ENCODE measurements around the gene TGFBI. TPM values are rescaled to one million over a fixed set of nuclear protein-coding genes. Genes with fewer than 3 reads are reported as not detected.
A peak's percentile ranks its signal among the peaks of the same experiment; 100 is the strongest.

Gene TGFBI
- total and polyA plus RNA-seq, 2 donors (not counting 1 experiment from before 2014, with no cell fraction given): 398 to 889 TPM

GRCh38 chr5:135997673-135998335 is 31.0 kb upstream of the TGFBI start:
- DNase-seq (ENCODE audit: low read depth in 2 of 2): no peak
- Histone ChIP-seq H3K9me3 (ENCODE audit: control insufficient read depth, insufficient read depth, low read depth, low read length) (no peaks in the 10 kb centered on the region), H3K9ac (ENCODE audit: insufficient read depth, low read length) (no peak overlapping the region), H3K27ac (ENCODE audit: insufficient read depth, low read length) (no peak overlapping the region), H2AFZ (ENCODE audit: low read length) (no peak overlapping the region), H3K36me3 (ENCODE audit: control insufficient read depth, insufficient read depth, low read length) (no peaks in the 10 kb centered on the region), H3K4me3 (replicated peaks in 1 of 4; ENCODE audit: control extremely low read depth in 1 of 4, insufficient read depth in 1 of 4, low read depth in 3 of 4, low read length in 4 of 4) (no peak overlapping the region), H3K27me3 (ENCODE audit: control insufficient read depth, insufficient read depth, low read length) (no peaks in the 10 kb centered on the region), H4K20me1 (ENCODE audit: control insufficient read depth, extremely low read depth, insufficient read depth, low read length) (no peaks in the 10 kb centered on the region), H3K4me2 (ENCODE audit: extremely low read depth, insufficient read depth, low read length) (no peak overlapping the region), H3K4me1 (ENCODE audit: control insufficient read depth, extremely low read depth, insufficient read depth, low read length) (peaks cover 35% of the 10 kb centered on the region), H3K79me2 (ENCODE audit: control insufficient read depth, insufficient read depth, low read length) (no peaks in the 10 kb centered on the region)
- TF ChIP-seq EZH2 (IDR thresholded peaks at IDR 0.05; ENCODE audit: low read length, missing control alignments) (no peak), CTCF (conservative IDR thresholded peaks at IDR 0.05 in 1 of 2, IDR thresholded peaks at IDR 0.05 in 1 of 2; ENCODE audit: low read depth in 1 of 2, low read length in 2 of 2) (no peak)

GRCh38 chr5:135998889-135999288 is 29.9 kb upstream of the TGFBI start:
- no peaks in the 10 kb centered on the region for H4K20me1 ChIP-seq (ENCODE audit: control insufficient read depth, extremely low read depth, insufficient read depth, low read length)
- DNase-seq (ENCODE audit: low read depth in 2 of 2): no peak
- TF ChIP-seq EZH2 (IDR thresholded peaks at IDR 0.05; ENCODE audit: low read length, missing control alignments) (no peak), CTCF (conservative IDR thresholded peaks at IDR 0.05 in 1 of 2, IDR thresholded peaks at IDR 0.05 in 1 of 2; ENCODE audit: low read depth in 1 of 2, low read length in 2 of 2) (no peak)
- no peak overlapping the region for H3K27ac ChIP-seq (ENCODE audit: insufficient read depth, low read length)
- H3K4me2 ChIP-seq (ENCODE audit: extremely low read depth, insufficient read depth, low read length): no peak overlapping the region
- H3K79me2 ChIP-seq (ENCODE audit: control insufficient read depth, insufficient read depth, low read length): no peaks in the 10 kb centered on the region
- H3K27me3 ChIP-seq (ENCODE audit: control insufficient read depth, insufficient read depth, low read length): no peaks in the 10 kb centered on the region
- H3K36me3 ChIP-seq (ENCODE audit: control insufficient read depth, insufficient read depth, low read length): no peaks in the 10 kb centered on the region
- no peak overlapping the region for H3K4me3 ChIP-seq (replicated peaks in 1 of 4; ENCODE audit: control extremely low read depth in 1 of 4, insufficient read depth in 1 of 4, low read depth in 3 of 4, low read length in 4 of 4)
- H3K9ac ChIP-seq (ENCODE audit: insufficient read depth, low read length): no peak overlapping the region
- no peak overlapping the region for H2AFZ ChIP-seq (ENCODE audit: low read length)
- peaks cover 25% of the 10 kb centered on the region for H3K4me1 ChIP-seq (ENCODE audit: control insufficient read depth, extremely low read depth, insufficient read depth, low read length)
- no peaks in the 10 kb centered on the region for H3K9me3 ChIP-seq (ENCODE audit: control insufficient read depth, insufficient read depth, low read depth, low read length)

- Histone ChIP-seq H3K27me3 (ENCODE audit: control insufficient read depth, insufficient read depth, low read length) (no peaks in the 10 kb centered on the region), H3K9ac (ENCODE audit: insufficient read depth, low read length) (no peak overlapping the region), H3K4me1 (ENCODE audit: control insufficient read depth, extremely low read depth, insufficient read depth, low read length) (peaks cover 20% of the 10 kb centered on the region), H3K36me3 (ENCODE audit: control insufficient read depth, insufficient read depth, low read length) (no peaks in the 10 kb centered on the region), H3K4me2 (ENCODE audit: extremely low read depth, insufficient read depth, low read length) (no peak overlapping the region), H3K79me2 (ENCODE audit: control insufficient read depth, insufficient read depth, low read length) (no peaks in the 10 kb centered on the region), H3K9me3 (ENCODE audit: control insufficient read depth, insufficient read depth, low read depth, low read length) (no peaks in the 10 kb centered on the region), H4K20me1 (ENCODE audit: control insufficient read depth, extremely low read depth, insufficient read depth, low read length) (no peaks in the 10 kb centered on the region), H3K27ac (ENCODE audit: insufficient read depth, low read length) (no peak overlapping the region), H2AFZ (ENCODE audit: low read length) (no peak overlapping the region), H3K4me3 (replicated peaks in 1 of 4; ENCODE audit: control extremely low read depth in 1 of 4, insufficient read depth in 1 of 4, low read depth in 3 of 4, low read length in 4 of 4) (no peak overlapping the region)
- peak; percentile 92 to 98 for DNase-seq (ENCODE audit: low read depth in 2 of 2)
- no peak for TF ChIP-seq CTCF (conservative IDR thresholded peaks at IDR 0.05 in 1 of 2, IDR thresholded peaks at IDR 0.05 in 1 of 2; ENCODE audit: low read depth in 1 of 2, low read length in 2 of 2)
- no peak for TF ChIP-seq EZH2 (IDR thresholded peaks at IDR 0.05; ENCODE audit: low read length, missing control alignments)
These were observed 29.2 kb upstream of the TGFBI start for GRCh38 chr5:135999406-136000139.

All from fibroblast of lung (primary cell).